Measurements from ENCODE around the gene PSMB2. TPM values are rescaled to one million over a fixed set of nuclear protein-coding genes. Genes with fewer than 3 reads are reported as not detected.

PSMB2 gene
- polyA plus RNA-seq, 1 donor, result 59.1 TPM

GRCh38 chr1:35622510-35623178 is 18.7 kb downstream of the PSMB2 start:
- no peak overlapping the region for H3K27ac ChIP-seq (ENCODE audit: low read length)
- H3K4me3 ChIP-seq (ENCODE audit: low read length), result no peak overlapping the region
- H3K4me1 ChIP-seq (ENCODE audit: control insufficient read depth, insufficient read depth, low read length), result no peaks in the 10 kb centered on the region
- no peaks in the 10 kb centered on the region for H3K9me3 ChIP-seq (ENCODE audit: control insufficient read depth, low read depth, low read length)
- WGBS (ENCODE audit: insufficient coverage, low lambda C conversion rate), result 100% methylated on average over 1 of the region's 4 CpGs
- H3K36me3 ChIP-seq (ENCODE audit: control insufficient read depth, insufficient read depth, low read length), result peaks cover 37% of the 10 kb centered on the region
- DNase-seq, result no peak
- no peaks in the 10 kb centered on the region for H3K27me3 ChIP-seq (ENCODE audit: control insufficient read depth, insufficient read depth, low read length)

- Histone ChIP-seq H3K4me1 (ENCODE audit: control insufficient read depth, insufficient read depth, low read length) (no peaks in the 10 kb centered on the region), H3K27ac (ENCODE audit: low read length) (no peak overlapping the region), H3K27me3 (ENCODE audit: control insufficient read depth, insufficient read depth, low read length) (no peaks in the 10 kb centered on the region), H3K9me3 (ENCODE audit: control insufficient read depth, low read depth, low read length) (no peaks in the 10 kb centered on the region), H3K36me3 (ENCODE audit: control insufficient read depth, insufficient read depth, low read length) (peaks cover 41% of the 10 kb centered on the region), H3K4me3 (ENCODE audit: low read length) (no peak overlapping the region)
- 91% methylated on average over 4 of the region's 6 CpGs for WGBS (ENCODE audit: insufficient coverage, low lambda C conversion rate)
- no peak for DNase-seq
Observed at GRCh38 chr1:35619237-35620121, 21.8 kb downstream of the PSMB2 start.

- no peak overlapping the region for H3K27ac ChIP-seq (ENCODE audit: low read length)
- no peaks in the 10 kb centered on the region for H3K27me3 ChIP-seq (ENCODE audit: control insufficient read depth, insufficient read depth, low read length)
- no peak for DNase-seq
- WGBS (ENCODE audit: insufficient coverage, low lambda C conversion rate), result 88% methylated on average over 5 of the region's 8 CpGs
- H3K9me3 ChIP-seq (ENCODE audit: control insufficient read depth, low read depth, low read length), result no peaks in the 10 kb centered on the region
- H3K36me3 ChIP-seq (ENCODE audit: control insufficient read depth, insufficient read depth, low read length), result peaks cover 36% of the 10 kb centered on the region
- H3K4me1 ChIP-seq (ENCODE audit: control insufficient read depth, insufficient read depth, low read length), result no peaks in the 10 kb centered on the region
- no peak overlapping the region for H3K4me3 ChIP-seq (ENCODE audit: low read length)
Observed at GRCh38 chr1:35615440-35615839, 25.9 kb downstream of the PSMB2 start.

- H3K27me3 ChIP-seq (ENCODE audit: control insufficient read depth, insufficient read depth, low read length), result no peaks in the 10 kb centered on the region
- no peaks in the 10 kb centered on the region for H3K9me3 ChIP-seq (ENCODE audit: control insufficient read depth, low read depth, low read length)
- no peak overlapping the region for H3K4me3 ChIP-seq (ENCODE audit: low read length)
- DNase-seq, result no peak
- peaks cover 48% of the 10 kb centered on the region for H3K36me3 ChIP-seq (ENCODE audit: control insufficient read depth, insufficient read depth, low read length)
- no CpG with 5 or more reads among the region's 7 CpGs for whole genome bisulfite sequencing (ENCODE audit: insufficient coverage, low lambda C conversion rate)
- H3K27ac ChIP-seq (ENCODE audit: low read length), result no peak overlapping the region
- H3K4me1 ChIP-seq (ENCODE audit: control insufficient read depth, insufficient read depth, low read length), result no peaks in the 10 kb centered on the region
Observed at GRCh38 chr1:35611655-35612054, 29.7 kb downstream of the PSMB2 start.

GRCh38 chr1:35605867-35606182 is 35.5 kb downstream of the PSMB2 start:
- WGBS (ENCODE audit: insufficient coverage, low lambda C conversion rate), result 80% methylated on average over 1 of the region's 4 CpGs
- H3K4me1 ChIP-seq (ENCODE audit: control insufficient read depth, insufficient read depth, low read length), result no peaks in the 10 kb centered on the region
- H3K27ac ChIP-seq (ENCODE audit: low read length), result no peak overlapping the region
- no peak overlapping the region for H3K4me3 ChIP-seq (ENCODE audit: low read length)
- peaks cover 59% of the 10 kb centered on the region for H3K36me3 ChIP-seq (ENCODE audit: control insufficient read depth, insufficient read depth, low read length)
- no peaks in the 10 kb centered on the region for H3K27me3 ChIP-seq (ENCODE audit: control insufficient read depth, insufficient read depth, low read length)
- no peaks in the 10 kb centered on the region for H3K9me3 ChIP-seq (ENCODE audit: control insufficient read depth, low read depth, low read length)
- no peak for DNase-seq

GRCh38 chr1:35605071-35605866 is 36.1 kb downstream of the PSMB2 start:
- WGBS (ENCODE audit: insufficient coverage, low lambda C conversion rate), result no CpG with 5 or more reads among the region's 6 CpGs
- Histone ChIP-seq H3K4me3 (ENCODE audit: low read length) (no peak overlapping the region), H3K4me1 (ENCODE audit: control insufficient read depth, insufficient read depth, low read length) (no peaks in the 10 kb centered on the region), H3K27me3 (ENCODE audit: control insufficient read depth, insufficient read depth, low read length) (no peaks in the 10 kb centered on the region), H3K9me3 (ENCODE audit: control insufficient read depth, low read depth, low read length) (no peaks in the 10 kb centered on the region), H3K27ac (ENCODE audit: low read length) (no peak overlapping the region), H3K36me3 (ENCODE audit: control insufficient read depth, insufficient read depth, low read length) (peaks cover 59% of the 10 kb centered on the region)
- DNase-seq, result no peak

- H3K27ac ChIP-seq (ENCODE audit: low read length), result no peak overlapping the region
- H3K4me3 ChIP-seq (ENCODE audit: low read length), result no peak overlapping the region
- WGBS (ENCODE audit: insufficient coverage, low lambda C conversion rate), result no CpG with 5 or more reads among the region's 4 CpGs
- no peak for DNase-seq
- no peaks in the 10 kb centered on the region for H3K27me3 ChIP-seq (ENCODE audit: control insufficient read depth, insufficient read depth, low read length)
- no peaks in the 10 kb centered on the region for H3K4me1 ChIP-seq (ENCODE audit: control insufficient read depth, insufficient read depth, low read length)
- H3K36me3 ChIP-seq (ENCODE audit: control insufficient read depth, insufficient read depth, low read length), result peaks cover 52% of the 10 kb centered on the region
- H3K9me3 ChIP-seq (ENCODE audit: control insufficient read depth, low read depth, low read length), result no peaks in the 10 kb centered on the region
Observed at GRCh38 chr1:35603941-35604340, 37.4 kb downstream of the PSMB2 start.

- Histone ChIP-seq H3K36me3 (ENCODE audit: control insufficient read depth, insufficient read depth, low read length) (peaks cover 48% of the 10 kb centered on the region), H3K4me3 (ENCODE audit: low read length) (no peak overlapping the region), H3K9me3 (ENCODE audit: control insufficient read depth, low read depth, low read length) (no peaks in the 10 kb centered on the region), H3K4me1 (ENCODE audit: control insufficient read depth, insufficient read depth, low read length) (no peaks in the 10 kb centered on the region), H3K27ac (ENCODE audit: low read length) (no peak overlapping the region), H3K27me3 (ENCODE audit: control insufficient read depth, insufficient read depth, low read length) (no peaks in the 10 kb centered on the region)
- DNase-seq, result no peak
- 100% methylated on average over 1 of the region's 3 CpGs for WGBS (ENCODE audit: insufficient coverage, low lambda C conversion rate)
Observed at GRCh38 chr1:35603468-35603867, 37.9 kb downstream of the PSMB2 start.

- no peak for DNase-seq
- no peaks in the 10 kb centered on the region for H3K27me3 ChIP-seq (ENCODE audit: control insufficient read depth, insufficient read depth, low read length)
- no peaks in the 10 kb centered on the region for H3K9me3 ChIP-seq (ENCODE audit: control insufficient read depth, low read depth, low read length)
- peaks cover 40% of the 10 kb centered on the region for H3K36me3 ChIP-seq (ENCODE audit: control insufficient read depth, insufficient read depth, low read length)
- WGBS (ENCODE audit: insufficient coverage, low lambda C conversion rate), result 100% methylated on average over 1 of the region's 3 CpGs
- H3K27ac ChIP-seq (ENCODE audit: low read length), result no peak overlapping the region
- H3K4me1 ChIP-seq (ENCODE audit: control insufficient read depth, insufficient read depth, low read length), result no peaks in the 10 kb centered on the region
- H3K4me3 ChIP-seq (ENCODE audit: low read length), result no peak overlapping the region
Observed at GRCh38 chr1:35600593-35600992, 40.7 kb downstream of the PSMB2 start.

- peaks cover 29% of the 10 kb centered on the region for H3K36me3 ChIP-seq (ENCODE audit: control insufficient read depth, insufficient read depth, low read length)
- H3K27ac ChIP-seq (ENCODE audit: low read length), result no peak overlapping the region
- no peak overlapping the region for H3K4me3 ChIP-seq (ENCODE audit: low read length)
- WGBS (ENCODE audit: insufficient coverage, low lambda C conversion rate), result 88% methylated on average over 2 of the region's 3 CpGs
- no peaks in the 10 kb centered on the region for H3K4me1 ChIP-seq (ENCODE audit: control insufficient read depth, insufficient read depth, low read length)
- H3K27me3 ChIP-seq (ENCODE audit: control insufficient read depth, insufficient read depth, low read length), result no peaks in the 10 kb centered on the region
- no peak for DNase-seq
- no peaks in the 10 kb centered on the region for H3K9me3 ChIP-seq (ENCODE audit: control insufficient read depth, low read depth, low read length)
Observed at GRCh38 chr1:35599411-35599810, 41.9 kb downstream of the PSMB2 start.
